ENCODE measurements around the gene FN1. TPM values are rescaled to one million over a fixed set of nuclear protein-coding genes. Genes with fewer than 3 reads are reported as not detected.

The FN1 gene
- total RNA-seq, 4 donors from 2014 or later = 272 to 709 (median 375) TPM

DNA sequence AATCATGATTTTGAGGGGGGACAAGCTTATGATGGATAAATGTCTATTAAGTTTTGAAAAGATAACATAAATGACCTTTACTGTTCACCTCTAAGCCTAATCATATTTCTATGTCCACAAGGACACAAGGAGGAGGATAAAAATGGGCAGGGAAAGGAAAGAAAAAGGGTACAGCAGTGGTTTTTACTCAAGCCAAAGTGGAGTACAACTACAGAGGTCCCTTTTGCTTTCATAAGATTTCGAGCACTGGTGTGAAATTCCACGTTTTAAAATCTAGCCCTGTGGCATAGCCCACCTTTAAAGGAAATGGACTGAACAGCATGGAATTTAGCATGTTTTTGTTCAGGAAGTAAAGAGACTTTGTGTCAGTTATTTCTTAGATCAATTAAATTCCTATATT, 19.2 kb downstream of the FN1 start:
- no peak for TF ChIP-seq POLR2A (IDR thresholded peaks at IDR 0.05)
- TF ChIP-seq, protein P1, sequence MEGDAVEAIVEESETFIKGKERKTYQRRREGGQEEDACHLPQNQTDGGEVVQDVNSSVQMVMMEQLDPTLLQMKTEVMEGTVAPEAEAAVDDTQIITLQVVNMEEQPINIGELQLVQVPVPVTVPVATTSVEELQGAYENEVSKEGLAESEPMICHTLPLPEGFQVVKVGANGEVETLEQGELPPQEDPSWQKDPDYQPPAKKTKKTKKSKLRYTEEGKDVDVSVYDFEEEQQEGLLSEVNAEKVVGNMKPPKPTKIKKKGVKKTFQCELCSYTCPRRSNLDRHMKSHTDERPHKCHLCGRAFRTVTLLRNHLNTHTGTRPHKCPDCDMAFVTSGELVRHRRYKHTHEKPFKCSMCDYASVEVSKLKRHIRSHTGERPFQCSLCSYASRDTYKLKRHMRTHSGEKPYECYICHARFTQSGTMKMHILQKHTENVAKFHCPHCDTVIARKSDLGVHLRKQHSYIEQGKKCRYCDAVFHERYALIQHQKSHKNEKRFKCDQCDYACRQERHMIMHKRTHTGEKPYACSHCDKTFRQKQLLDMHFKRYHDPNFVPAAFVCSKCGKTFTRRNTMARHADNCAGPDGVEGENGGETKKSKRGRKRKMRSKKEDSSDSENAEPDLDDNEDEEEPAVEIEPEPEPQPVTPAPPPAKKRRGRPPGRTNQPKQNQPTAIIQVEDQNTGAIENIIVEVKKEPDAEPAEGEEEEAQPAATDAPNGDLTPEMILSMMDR (IDR thresholded peaks at IDR 0.05) = no peak
- no peak for TF ChIP-seq EP300 (IDR thresholded peaks at IDR 0.05)
- Histone ChIP-seq H3K27me3 (no peaks in the 10 kb centered on the region), H3K4me1 (no peaks in the 10 kb centered on the region), H3K4me3 (no peak overlapping the region), H3K9me3 (no peaks in the 10 kb centered on the region), H3K36me3 (peaks cover 0 to 73% (median 0%) of the 10 kb centered on the region in 3 donors), H3K27ac (peak overlapping the region in 1 of 4 donors; percentile 20)
- no peak for DNase-seq (ENCODE audit: low spot score in 2 of 2)
- WGBS, 2 donors = 27 to 66% methylated on average over 2 of the region's 2 CpGs

DNA sequence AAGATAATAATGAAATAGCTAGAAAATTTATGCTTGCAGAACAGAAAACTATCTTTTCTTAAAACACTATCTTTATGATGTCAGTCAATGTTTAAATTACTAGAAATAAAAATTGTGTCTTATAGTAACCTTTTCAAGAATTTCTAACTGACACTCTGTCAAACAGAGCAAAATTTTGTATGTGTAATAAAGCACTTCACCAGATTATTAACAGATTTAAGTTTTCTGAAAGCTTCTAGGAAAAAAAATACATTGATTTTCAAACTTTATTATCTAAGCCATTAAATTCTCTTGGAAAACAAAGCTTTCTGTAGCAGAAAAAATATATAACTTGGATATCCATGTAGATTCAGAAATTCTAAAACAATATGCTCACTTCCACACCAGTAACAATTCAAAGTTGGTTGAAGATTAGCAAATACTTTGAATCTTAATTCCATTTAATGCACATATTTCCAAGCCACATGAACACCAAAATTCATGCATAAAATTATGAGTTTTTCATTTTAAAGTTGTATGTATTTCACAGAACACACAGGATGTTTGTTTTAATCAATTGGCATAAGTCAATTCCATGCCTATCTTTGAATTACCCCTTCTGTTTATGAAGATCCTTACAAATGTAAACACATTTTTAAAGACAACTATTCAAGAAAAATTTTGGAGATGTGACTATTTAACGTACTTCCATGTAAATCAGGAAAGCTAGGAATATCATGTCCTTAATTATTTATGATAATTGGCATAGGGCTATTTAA, 19.9 kb downstream of the FN1 start:
- Histone ChIP-seq H3K27me3 (no peaks in the 10 kb centered on the region), H3K4me3 (no peak overlapping the region), H3K36me3 (peaks cover 0 to 69% (median 0%) of the 10 kb centered on the region in 3 donors), H3K4me1 (no peaks in the 10 kb centered on the region), H3K27ac (no peak overlapping the region), H3K9me3 (no peaks in the 10 kb centered on the region)
- no peak for DNase-seq (ENCODE audit: low spot score in 2 of 2)
- no peak for TF ChIP-seq EP300 (IDR thresholded peaks at IDR 0.05)
- TF ChIP-seq, protein P1 (IDR thresholded peaks at IDR 0.05) = no peak
- TF ChIP-seq POLR2A (IDR thresholded peaks at IDR 0.05) = no peak
- 65 to 71% methylated on average over 1 of the region's 1 CpG for WGBS, 2 donors

DNA sequence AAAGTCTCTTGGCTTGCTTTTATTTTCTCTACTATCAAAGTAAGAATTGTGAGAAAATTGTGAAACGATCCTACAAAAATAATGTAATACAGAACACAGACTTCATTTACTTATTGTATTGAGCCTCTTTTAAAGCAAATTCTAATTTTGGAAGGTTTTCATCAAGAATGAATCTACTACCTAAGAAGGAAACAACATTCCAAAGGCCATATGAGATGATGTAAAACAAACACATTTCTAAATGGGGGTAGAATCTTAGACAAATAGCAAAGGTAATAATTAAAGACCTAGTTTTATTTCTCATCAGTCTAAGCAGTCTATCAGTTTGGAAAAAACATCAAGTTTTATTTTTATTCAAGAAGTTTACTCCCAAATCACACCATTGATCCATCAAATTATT, 20.6 kb downstream of the FN1 start:
- Histone ChIP-seq H3K36me3 (peaks cover 0 to 69% (median 0%) of the 10 kb centered on the region in 3 donors), H3K9me3 (no peaks in the 10 kb centered on the region), H3K27me3 (no peaks in the 10 kb centered on the region), H3K27ac (no peak overlapping the region), H3K4me3 (no peak overlapping the region), H3K4me1 (no peaks in the 10 kb centered on the region)
- 23 to 25% methylated on average over 1 of the region's 1 CpG for WGBS, 2 donors
- no peak for TF ChIP-seq POLR2A (IDR thresholded peaks at IDR 0.05)
- TF ChIP-seq, protein P1 (IDR thresholded peaks at IDR 0.05) = no peak
- TF ChIP-seq EP300 (IDR thresholded peaks at IDR 0.05) = no peak
- no peak for DNase-seq (ENCODE audit: low spot score in 2 of 2)

DNA sequence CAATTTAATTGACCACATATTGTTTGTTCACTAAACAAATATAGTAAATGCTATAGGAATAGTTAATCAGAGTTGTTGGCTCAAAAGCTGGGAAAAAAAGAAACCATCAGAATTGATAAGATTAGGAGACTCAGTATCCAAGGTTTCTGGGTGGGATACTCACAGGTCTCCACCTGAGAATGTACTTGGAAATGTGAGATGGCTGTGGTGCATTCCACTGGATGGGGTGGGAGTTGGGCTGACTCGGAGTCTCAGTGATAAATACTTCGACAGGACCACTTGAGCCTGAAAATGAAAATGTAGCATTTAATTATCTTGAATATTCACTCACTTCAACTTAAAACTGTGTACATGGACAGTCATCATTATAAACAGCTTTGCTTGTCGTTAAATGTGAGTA, 21.2 kb downstream of the FN1 start:
- Histone ChIP-seq H3K9me3 (no peaks in the 10 kb centered on the region), H3K4me3 (no peak overlapping the region), H3K27me3 (no peaks in the 10 kb centered on the region), H3K27ac (no peak overlapping the region), H3K36me3 (peaks cover 0 to 69% (median 0%) of the 10 kb centered on the region in 3 donors), H3K4me1 (no peaks in the 10 kb centered on the region)
- 90 to 93% methylated on average over 3 of the region's 3 CpGs for WGBS, 2 donors
- DNase-seq (ENCODE audit: low spot score in 2 of 2) = no peak
- TF ChIP-seq EP300 (IDR thresholded peaks at IDR 0.05) = no peak
- TF ChIP-seq, protein P1 (IDR thresholded peaks at IDR 0.05) = no peak
- no peak for TF ChIP-seq POLR2A (IDR thresholded peaks at IDR 0.05)

DNA sequence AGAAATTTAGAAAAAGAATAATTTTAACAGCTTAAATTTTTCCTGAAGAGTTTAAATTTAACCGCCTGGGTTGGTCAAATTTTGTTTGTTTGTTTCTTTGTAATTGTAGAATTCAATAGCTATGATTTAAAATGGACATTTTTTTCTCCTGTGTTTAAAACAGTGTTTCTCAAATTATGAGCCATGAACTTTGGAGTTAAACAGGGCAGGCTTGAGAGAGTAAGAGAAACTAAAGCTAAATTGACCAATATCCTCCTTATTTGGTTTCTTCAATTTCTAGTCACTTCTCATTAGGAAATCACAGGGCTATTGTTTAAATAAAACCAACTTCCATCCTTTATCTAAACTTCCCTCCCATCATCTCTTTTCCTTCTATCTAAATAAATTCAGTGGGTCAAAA, 21.9 kb downstream of the FN1 start:
- H3K36me3 ChIP-seq = peaks cover 0 to 70% (median 3%) of the 10 kb centered on the region in 3 donors
- 93 to 95% methylated on average over 1 of the region's 1 CpG for WGBS, 2 donors
- H3K4me3 ChIP-seq = no peak overlapping the region
- TF ChIP-seq POLR2A (IDR thresholded peaks at IDR 0.05) (no peak), EP300 (IDR thresholded peaks at IDR 0.05) (no peak)
- no peaks in the 10 kb centered on the region for H3K4me1 ChIP-seq
- H3K27me3 ChIP-seq = no peaks in the 10 kb centered on the region
- H3K27ac ChIP-seq = no peak overlapping the region
- H3K9me3 ChIP-seq = no peaks in the 10 kb centered on the region
- DNase-seq (ENCODE audit: low spot score in 2 of 2) = no peak
